Fibroblast of skin of left quadriceps (primary cell): ENCODE measurements around the gene CRISP3.
"Not testable (repeated sequence)": the region's sequence is repeated elsewhere in the genome, so short reads cannot be mapped to it uniquely, and the experiment has no call there.

Source experiments
- DNase-seq, 2 experiments: peaks; one replicate each; pipeline ENCODE4 v3.0.0-alpha.2; 2013; ENCODE audit warnings: low read depth in 2 of 2

The CRISP3 gene

GRCh38 chr6:49744259-49744658 lies at the start of gene CRISP3:
CRISP3 (minus strand) TSS chr6:49744388; CDS start chr6:49744367, 21 bp downstream.
- DNase-seq, result no peak

- no peak for DNase-seq
These were observed 46.2 kb upstream of the CRISP3 start for GRCh38 chr6:49790341-49790740.

GRCh38 chr6:49787176-49787575 lies 43.0 kb upstream of the CRISP3 start, which contains the start of gene PGK2:
PGK2 (minus strand) TSS chr6:49787285; CDS start chr6:49787187, 98 bp downstream.
- DNase-seq, result no peak

- no peak for DNase-seq
These were observed 40.1 kb upstream of the CRISP3 start for GRCh38 chr6:49784272-49784671.

- DNase-seq, result no peak
These were observed 38.5 kb upstream of the CRISP3 start for GRCh38 chr6:49782725-49783124.

- DNase-seq, result no peak
These were observed 38.1 kb upstream of the CRISP3 start for GRCh38 chr6:49782293-49782692.

GRCh38 chr6:49776444-49776843 lies 32.3 kb upstream of the CRISP3 start:
- DNase-seq, result no peak

GRCh38 chr6:49775043-49775442 lies 30.9 kb upstream of the CRISP3 start:
- no peak for DNase-seq

GRCh38 chr6:49772285-49772684 lies 28.1 kb upstream of the CRISP3 start:
- no peak for DNase-seq

GRCh38 chr6:49766762-49767161 lies 22.6 kb upstream of the CRISP3 start:
- no peak for DNase-seq

GRCh38 chr6:49764571-49765236 lies 20.5 kb upstream of the CRISP3 start:
- DNase-seq, result no peak

- DNase-seq, result no peak
These were observed 759 bp downstream of the CRISP3 start for GRCh38 chr6:49743429-49743828.

- no peak for DNase-seq
These were observed 4.8 kb downstream of the CRISP3 start for GRCh38 chr6:49739423-49739822.

- no peak for DNase-seq
These were observed 8.1 kb downstream of the CRISP3 start for GRCh38 chr6:49736017-49736508.

GRCh38 chr6:49733680-49734079 lies 10.5 kb downstream of the CRISP3 start:
- DNase-seq, result no peak

- DNase-seq, result no peak
These were observed 11.4 kb downstream of the CRISP3 start for GRCh38 chr6:49732781-49733180.

GRCh38 chr6:49730251-49730650 lies 13.9 kb downstream of the CRISP3 start:
- DNase-seq, result no peak

- not testable (repeated sequence) for DNase-seq
These were observed 20.3 kb downstream of the CRISP3 start for GRCh38 chr6:49723917-49724316.

GRCh38 chr6:49721297-49721696 lies 22.9 kb downstream of the CRISP3 start:
- no peak for DNase-seq

- DNase-seq, result no peak
These were observed 23.8 kb downstream of the CRISP3 start for GRCh38 chr6:49720372-49720771.

- DNase-seq, result no peak
These were observed 30.8 kb downstream of the CRISP3 start, which contains the start of gene CRISP2 for GRCh38 chr6:49713346-49713745. CRISP2 (minus strand) TSS chr6:49713543; CDS start chr6:49709196, 4,347 bp downstream.

- DNase-seq, result no peak
These were observed 45.7 kb downstream of the CRISP3 start for GRCh38 chr6:49698478-49698877.

GRCh38 chr6:49693512-49693911 lies 50.7 kb downstream of the CRISP3 start:
- DNase-seq, result no peak

GRCh38 chr6:49692534-49692933 lies 51.7 kb downstream of the CRISP3 start:
- DNase-seq, result no peak
